ENCODE results near the gene PDCD4.
A peak's percentile ranks its signal among the peaks of the same experiment; 100 is the strongest.

The PDCD4 gene

GRCh38 chr10:110844617-110844881 lies 27.2 kb upstream of the PDCD4 start:
- TF ChIP-seq JUND (IDR thresholded peaks at IDR 0.05; ENCODE audit: low read depth): no peak
- DNase-seq (ENCODE audit: low read depth in 1 of 2, low spot score in 1 of 2): no peak
- in situ Hi-C loops (cut with HindIII; ENCODE audit: low pct_unique_long_range_greater_than_20kb, low sequenced_read_pairs): no loop called here

- no peak for DNase-seq (ENCODE audit: low read depth in 1 of 2, low spot score in 1 of 2)
- in situ Hi-C loops (cut with HindIII; ENCODE audit: low pct_unique_long_range_greater_than_20kb, low sequenced_read_pairs): no loop called here
- no peak for TF ChIP-seq JUND (IDR thresholded peaks at IDR 0.05; ENCODE audit: low read depth)
These were observed 26.5 kb upstream of the PDCD4 start for GRCh38 chr10:110845192-110845755.

- in situ Hi-C loops (cut with HindIII; ENCODE audit: low pct_unique_long_range_greater_than_20kb, low sequenced_read_pairs): no loop called here
- no peak for TF ChIP-seq JUND (IDR thresholded peaks at IDR 0.05; ENCODE audit: low read depth)
- peak in 1 of 2 experiments; percentile 52 for DNase-seq (ENCODE audit: low read depth in 1 of 2, low spot score in 1 of 2)
These were observed 25.7 kb upstream of the PDCD4 start for GRCh38 chr10:110845756-110846620.

GRCh38 chr10:110847374-110847773 lies 24.4 kb upstream of the PDCD4 start:
- TF ChIP-seq JUND (IDR thresholded peaks at IDR 0.05; ENCODE audit: low read depth): no peak
- no peak for DNase-seq (ENCODE audit: low read depth in 1 of 2, low spot score in 1 of 2)
- in situ Hi-C loops (cut with HindIII; ENCODE audit: low pct_unique_long_range_greater_than_20kb, low sequenced_read_pairs): no loop called here

- in situ Hi-C loops (cut with HindIII; ENCODE audit: low pct_unique_long_range_greater_than_20kb, low sequenced_read_pairs): no loop called here
- DNase-seq (ENCODE audit: low read depth in 1 of 2, low spot score in 1 of 2): no peak
- TF ChIP-seq JUND (IDR thresholded peaks at IDR 0.05; ENCODE audit: low read depth): no peak
These were observed 23.6 kb upstream of the PDCD4 start for GRCh38 chr10:110848106-110848505.

GRCh38 chr10:110850099-110850498 lies 21.6 kb upstream of the PDCD4 start:
- in situ Hi-C loops (cut with HindIII; ENCODE audit: low pct_unique_long_range_greater_than_20kb, low sequenced_read_pairs): no loop called here
- TF ChIP-seq JUND (IDR thresholded peaks at IDR 0.05; ENCODE audit: low read depth): no peak
- DNase-seq (ENCODE audit: low read depth in 1 of 2, low spot score in 1 of 2): no peak

- in situ Hi-C loops (cut with HindIII; ENCODE audit: low pct_unique_long_range_greater_than_20kb, low sequenced_read_pairs): no loop called here
- DNase-seq (ENCODE audit: low read depth in 1 of 2, low spot score in 1 of 2): no peak
- no peak for TF ChIP-seq JUND (IDR thresholded peaks at IDR 0.05; ENCODE audit: low read depth)
These were observed 20.6 kb upstream of the PDCD4 start for GRCh38 chr10:110851020-110851612.

GRCh38 chr10:110852255-110852896 lies 19.4 kb upstream of the PDCD4 start:
- in situ Hi-C loops (cut with HindIII; ENCODE audit: low pct_unique_long_range_greater_than_20kb, low sequenced_read_pairs): no loop called here
- peak in 1 of 2 experiments; percentile 75 for DNase-seq (ENCODE audit: low read depth in 1 of 2, low spot score in 1 of 2)

GRCh38 chr10:110852947-110853346 lies 18.8 kb upstream of the PDCD4 start:
- in situ Hi-C loops (cut with HindIII; ENCODE audit: low pct_unique_long_range_greater_than_20kb, low sequenced_read_pairs): no loop called here
- no peak for TF ChIP-seq JUND (IDR thresholded peaks at IDR 0.05; ENCODE audit: low read depth)
- no peak for DNase-seq (ENCODE audit: low read depth in 1 of 2, low spot score in 1 of 2)

More at GRCh38 chr10:110852255-110852896, 19.4 kb upstream of the PDCD4 start:
- TF ChIP-seq JUND (IDR thresholded peaks at IDR 0.05; ENCODE audit: low read depth): no peak

- no peak for TF ChIP-seq JUND (IDR thresholded peaks at IDR 0.05; ENCODE audit: low read depth)
- in situ Hi-C loops (cut with HindIII; ENCODE audit: low pct_unique_long_range_greater_than_20kb, low sequenced_read_pairs): no loop called here
- DNase-seq (ENCODE audit: low read depth in 1 of 2, low spot score in 1 of 2): no peak
These were observed 17.7 kb upstream of the PDCD4 start for GRCh38 chr10:110853921-110854605.

- no peak for TF ChIP-seq JUND (IDR thresholded peaks at IDR 0.05; ENCODE audit: low read depth)
- in situ Hi-C loops (cut with HindIII; ENCODE audit: low pct_unique_long_range_greater_than_20kb, low sequenced_read_pairs): no loop called here
- DNase-seq (ENCODE audit: low read depth in 1 of 2, low spot score in 1 of 2): no peak
These were observed 14.2 kb upstream of the PDCD4 start for GRCh38 chr10:110857265-110858171.
